C4-2B (cell line): ENCODE results near the gene PDZRN4.

Experiments
- H3K27ac ChIP-seq: fragments of 450-650 bp; 2 replicates; pipeline ENCODE4 v1.5.1; 2017
- ZFX ChIP-seq: fragments of 450-650 bp; IDR thresholded peaks from 2 replicates; pipeline ENCODE4 v1.6.1; 2017
- TF ChIP-seq, protein P1 (sequence below): fragments of 450-650 bp; conservative IDR thresholded peaks from 2 replicates; pipeline ENCODE4 v1.5.1; 2017; ENCODE audit warnings: mild to moderate bottlenecking

PDZRN4 gene

DNA sequence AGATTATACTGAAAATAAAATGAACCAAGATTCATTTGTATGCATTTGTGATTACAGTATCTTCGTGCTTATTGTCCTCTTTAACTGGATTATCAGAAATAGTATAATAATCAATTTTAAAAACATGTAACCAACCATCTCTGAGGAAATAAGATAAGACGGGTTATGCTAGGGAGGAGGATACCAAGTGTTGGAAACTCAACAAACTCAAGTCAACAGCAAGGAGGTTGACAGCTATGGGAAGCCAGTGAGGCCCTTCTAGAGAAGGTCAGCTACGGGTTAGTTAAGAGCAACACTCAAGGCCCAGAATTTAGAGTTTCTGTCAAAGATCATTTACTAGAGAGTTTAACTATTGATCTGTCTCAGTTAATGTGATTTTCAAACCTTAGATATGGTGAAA, 137.2 kb downstream of the PDZRN4 start:
- H3K27ac ChIP-seq = no peak overlapping the region
- TF ChIP-seq, protein P1, sequence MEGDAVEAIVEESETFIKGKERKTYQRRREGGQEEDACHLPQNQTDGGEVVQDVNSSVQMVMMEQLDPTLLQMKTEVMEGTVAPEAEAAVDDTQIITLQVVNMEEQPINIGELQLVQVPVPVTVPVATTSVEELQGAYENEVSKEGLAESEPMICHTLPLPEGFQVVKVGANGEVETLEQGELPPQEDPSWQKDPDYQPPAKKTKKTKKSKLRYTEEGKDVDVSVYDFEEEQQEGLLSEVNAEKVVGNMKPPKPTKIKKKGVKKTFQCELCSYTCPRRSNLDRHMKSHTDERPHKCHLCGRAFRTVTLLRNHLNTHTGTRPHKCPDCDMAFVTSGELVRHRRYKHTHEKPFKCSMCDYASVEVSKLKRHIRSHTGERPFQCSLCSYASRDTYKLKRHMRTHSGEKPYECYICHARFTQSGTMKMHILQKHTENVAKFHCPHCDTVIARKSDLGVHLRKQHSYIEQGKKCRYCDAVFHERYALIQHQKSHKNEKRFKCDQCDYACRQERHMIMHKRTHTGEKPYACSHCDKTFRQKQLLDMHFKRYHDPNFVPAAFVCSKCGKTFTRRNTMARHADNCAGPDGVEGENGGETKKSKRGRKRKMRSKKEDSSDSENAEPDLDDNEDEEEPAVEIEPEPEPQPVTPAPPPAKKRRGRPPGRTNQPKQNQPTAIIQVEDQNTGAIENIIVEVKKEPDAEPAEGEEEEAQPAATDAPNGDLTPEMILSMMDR = no peak
- TF ChIP-seq ZFX = no peak

DNA sequence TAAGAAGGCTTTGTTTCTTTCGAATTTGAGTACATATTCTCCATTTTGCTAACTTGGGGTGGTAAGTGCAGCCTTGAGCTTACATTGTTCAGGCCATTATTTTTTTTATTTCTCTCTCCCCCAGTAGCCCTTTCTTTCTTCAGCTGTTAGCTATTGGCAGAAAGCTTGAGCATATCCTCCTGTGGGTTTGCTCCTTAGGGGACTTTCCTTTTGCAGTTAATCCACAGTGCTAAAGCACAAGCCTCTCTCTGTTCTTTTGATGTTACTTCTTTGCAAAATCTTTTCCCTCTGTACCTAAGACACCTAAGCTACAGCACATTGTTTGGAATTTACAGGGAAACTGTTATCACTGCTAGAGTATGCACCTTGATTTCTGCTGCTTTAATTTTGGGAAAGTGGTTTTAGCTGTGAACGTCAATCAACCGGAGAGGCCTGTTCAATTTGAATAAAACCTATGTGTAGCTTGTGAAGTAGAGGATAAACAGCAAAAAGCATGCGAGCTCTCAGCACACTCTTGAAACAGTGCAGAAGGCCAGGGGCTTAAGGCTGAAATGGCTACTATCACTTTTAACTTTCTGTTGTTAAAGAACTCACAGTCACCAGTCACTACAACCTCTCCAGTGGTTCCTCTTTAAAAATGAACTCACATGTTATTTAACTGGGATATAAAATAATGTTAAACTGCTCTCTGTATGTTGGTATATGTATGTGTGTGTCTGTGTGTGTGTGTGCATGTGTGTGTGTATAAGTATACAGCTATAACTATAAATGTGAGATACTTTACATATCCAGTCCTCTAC, 139.2 kb downstream of the PDZRN4 start:
- no peak overlapping the region for H3K27ac ChIP-seq
- TF ChIP-seq, protein P1 = no peak
- TF ChIP-seq ZFX = no peak

DNA sequence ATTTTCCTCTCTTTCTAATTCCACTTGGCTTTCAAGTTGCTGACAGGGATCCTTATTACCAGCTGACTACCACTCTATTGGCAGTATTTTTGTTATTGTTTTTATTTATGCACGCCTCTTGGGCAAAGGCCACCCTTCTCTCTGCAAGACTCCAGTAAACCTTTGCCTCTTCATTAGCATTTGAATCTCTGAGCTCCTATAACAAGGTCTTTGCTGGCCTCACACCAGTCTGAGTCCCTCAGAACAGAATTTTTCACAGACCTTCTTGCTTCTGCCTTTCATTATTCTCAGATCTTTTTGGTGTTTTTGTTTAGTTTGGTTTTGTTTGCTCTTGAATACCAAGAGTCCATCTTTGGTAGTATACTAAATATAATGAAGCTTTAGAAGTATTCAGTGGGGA, 145.9 kb downstream of the PDZRN4 start:
- TF ChIP-seq ZFX = no peak
- TF ChIP-seq, protein P1 = no peak
- H3K27ac ChIP-seq = no peak overlapping the region

DNA sequence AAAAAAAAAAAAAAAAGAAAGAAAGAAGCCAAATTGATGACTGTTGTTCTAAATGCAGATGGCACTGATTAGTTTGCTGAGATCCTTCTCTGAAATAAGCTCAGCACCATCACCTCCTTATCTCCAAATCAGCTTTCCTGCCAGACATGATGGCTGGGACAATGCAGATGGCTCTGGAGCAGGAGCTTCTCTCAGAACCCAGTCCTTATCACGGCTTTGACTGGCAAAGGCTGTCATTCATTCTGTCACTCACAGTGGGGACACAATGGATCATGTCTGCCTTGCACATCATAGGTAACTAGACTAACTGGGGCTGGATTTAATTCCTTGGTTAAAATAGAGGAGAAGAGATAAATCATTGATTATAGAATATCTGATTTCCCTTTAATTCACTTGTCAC, 146.3 kb downstream of the PDZRN4 start:
- H3K27ac ChIP-seq = no peak overlapping the region
- TF ChIP-seq, protein P1 = no peak
- TF ChIP-seq ZFX = no peak

DNA sequence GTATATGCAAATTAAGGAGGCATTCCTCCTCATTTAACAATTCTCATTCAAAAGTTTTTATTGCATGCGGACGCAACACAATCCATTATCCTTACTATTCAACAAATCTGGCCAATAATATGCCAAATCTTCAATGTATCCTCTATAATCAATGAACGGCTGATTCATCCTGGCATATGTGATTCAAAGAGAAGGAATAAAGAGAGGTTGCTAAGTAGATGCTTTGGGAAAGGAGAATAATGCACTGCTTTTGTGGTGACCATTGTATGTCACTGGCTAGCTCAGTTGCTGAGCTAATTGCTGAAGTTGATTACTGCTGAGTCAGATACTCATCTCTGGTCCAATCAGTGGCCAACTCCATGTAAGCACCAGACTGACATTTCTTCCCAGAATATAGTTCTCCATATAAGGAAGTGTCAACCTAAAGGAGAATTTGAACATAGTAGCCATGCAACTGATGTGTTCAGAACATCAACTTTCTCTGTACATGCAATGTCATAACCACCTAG, 148.0 kb downstream of the PDZRN4 start:
- no peak overlapping the region for H3K27ac ChIP-seq
- no peak for TF ChIP-seq ZFX
- TF ChIP-seq, protein P1 = no peak

DNA sequence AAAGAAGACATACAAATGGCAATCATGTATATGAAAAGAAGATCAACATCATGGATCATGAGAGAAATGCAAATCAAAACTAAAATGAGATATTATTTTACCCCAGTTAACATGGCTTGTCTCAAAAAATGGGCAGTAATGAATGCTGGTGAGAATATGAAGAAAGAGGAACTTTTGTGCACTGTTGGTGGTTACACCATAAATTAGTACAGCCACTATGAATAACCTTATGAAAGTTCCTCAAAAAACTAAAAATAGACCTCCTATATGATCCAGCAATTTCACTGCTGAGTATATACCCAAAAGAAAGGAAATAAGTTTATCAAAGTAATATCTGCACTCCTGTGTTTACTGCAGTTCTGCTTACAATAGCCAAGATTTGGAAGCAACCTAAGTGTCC, 151.7 kb downstream of the PDZRN4 start:
- no peak overlapping the region for H3K27ac ChIP-seq
- TF ChIP-seq ZFX = no peak
- TF ChIP-seq, protein P1 = no peak

DNA sequence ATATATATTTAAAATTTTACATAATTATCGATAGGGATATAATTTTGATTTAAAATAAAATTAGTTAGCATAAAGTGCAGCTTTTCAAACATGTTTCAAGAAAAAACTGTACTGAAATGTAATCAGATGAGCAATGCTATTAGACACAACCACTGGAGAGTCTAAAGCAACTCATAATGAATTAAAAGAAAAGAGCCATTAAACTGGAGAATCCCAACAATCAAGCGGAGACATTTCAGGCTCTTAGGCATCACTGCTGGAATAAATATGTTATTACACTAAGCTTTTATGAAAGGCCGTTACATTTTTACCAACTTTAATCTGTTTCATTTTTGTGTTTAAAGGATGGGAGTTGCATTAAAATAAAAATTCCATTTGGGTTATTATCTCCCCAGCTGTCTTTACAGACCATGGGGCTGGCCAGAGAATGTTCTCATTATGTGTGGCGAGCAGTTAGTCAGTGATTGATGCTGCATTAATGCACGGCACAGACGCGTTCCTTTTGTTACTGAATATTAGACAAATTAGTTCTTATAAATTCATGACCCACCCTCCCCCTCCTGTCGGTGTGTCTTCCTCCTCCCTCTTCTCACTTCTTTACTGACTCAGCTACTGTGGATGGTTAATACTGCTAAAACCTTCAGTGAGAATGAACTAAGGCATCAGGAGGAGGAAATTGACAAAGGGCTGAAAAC, 156.8 kb downstream of the PDZRN4 start:
- no peak overlapping the region for H3K27ac ChIP-seq
- TF ChIP-seq, protein P1 = no peak
- TF ChIP-seq ZFX = no peak
